Activated CD4-positive, alpha-beta T cell treated with anti-CD3 and anti-CD28 coated beads for 24 hours (primary cell): ENCODE results near the gene NEK7.
"Not testable (repeated sequence)": the region's sequence is repeated elsewhere in the genome, so short reads cannot be mapped to it uniquely, and the experiment has no call there.

Experiments used
- DNase-seq, 2 donors: peaks; one replicate each; pipeline ENCODE4 v3.0.0-alpha.2; 2020; ENCODE audit warnings: low read depth in 2 of 2

NEK7 gene

DNA sequence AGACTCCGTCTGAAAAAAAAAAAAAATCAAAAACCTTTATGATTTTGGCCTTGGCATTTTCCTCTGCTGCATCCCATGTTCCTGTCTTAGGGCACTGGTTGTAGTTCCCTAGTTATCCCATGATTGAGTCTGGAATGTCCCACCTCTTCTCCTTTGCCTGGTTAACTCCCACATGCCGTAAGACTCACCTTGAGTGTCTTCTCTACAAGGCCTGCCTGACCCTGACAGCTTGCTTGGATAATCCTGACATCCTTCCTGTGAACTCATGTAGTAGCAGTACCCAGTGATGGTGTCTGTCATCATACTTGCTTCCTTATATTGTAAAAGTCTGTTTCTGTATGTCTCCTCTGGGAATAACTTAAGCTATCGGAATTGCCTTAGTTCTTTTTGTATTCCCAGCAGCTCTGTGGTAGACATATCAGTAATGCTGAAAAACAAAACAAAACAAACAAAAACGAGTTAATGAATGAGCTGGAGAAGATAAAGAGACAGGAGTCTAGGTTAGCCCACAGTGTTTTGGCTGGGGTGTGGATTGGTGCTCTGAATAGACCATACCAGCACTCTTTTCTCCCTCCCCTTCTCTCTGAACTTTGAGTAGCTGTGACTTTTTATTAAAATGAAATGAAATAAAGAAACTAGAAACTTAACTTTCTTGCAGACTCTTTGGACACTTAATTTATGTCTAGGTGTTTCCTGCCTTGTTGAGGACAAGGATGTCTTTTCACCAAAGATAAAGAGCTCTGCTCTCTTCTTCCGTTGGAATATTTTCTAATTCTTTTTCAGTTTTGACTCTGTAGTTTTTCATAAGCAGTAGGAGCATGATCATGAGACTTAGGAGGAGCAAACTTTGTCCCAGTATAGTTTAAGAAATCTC lies 15.1 kb downstream of the NEK7 start:
- no peak for DNase-seq

DNA sequence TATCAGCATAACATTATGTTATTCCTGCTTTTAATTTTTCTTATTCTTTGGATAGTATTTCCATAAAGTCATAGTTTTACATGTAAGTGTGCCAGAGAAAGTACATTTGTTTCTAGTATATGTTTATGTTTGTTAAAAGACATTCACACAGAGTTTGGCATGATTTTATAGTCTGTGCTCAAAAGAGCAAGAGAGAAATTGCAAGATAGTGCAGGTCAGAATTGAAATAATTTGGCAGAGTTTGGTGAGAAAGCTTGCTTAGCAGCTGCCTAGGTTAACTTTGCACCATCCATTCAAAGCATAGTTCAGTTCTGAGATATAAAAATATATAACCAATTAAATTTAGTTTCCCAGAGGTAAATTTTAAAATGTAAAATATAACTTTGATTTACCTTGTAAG lies 17.0 kb downstream of the NEK7 start:
- no peak for DNase-seq

DNA sequence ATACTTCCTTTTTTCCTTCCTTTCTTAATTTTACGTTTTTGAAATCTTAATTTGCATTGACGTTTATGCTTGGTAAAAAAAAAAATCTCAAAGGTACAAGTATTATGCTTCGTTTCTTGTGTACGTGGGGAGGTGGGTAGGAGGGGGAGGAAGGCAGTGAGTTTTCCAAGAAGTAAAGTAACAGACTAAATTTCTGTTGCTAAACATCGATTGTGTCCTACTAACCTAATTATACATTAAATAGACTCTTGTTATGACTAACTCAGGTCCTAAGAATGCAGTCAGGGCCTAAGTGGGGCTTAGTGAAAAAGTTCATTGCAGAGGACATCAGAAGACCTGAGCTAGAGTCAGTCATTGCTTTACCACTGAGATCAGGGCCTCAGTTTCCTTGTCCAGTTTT lies 17.5 kb downstream of the NEK7 start:
- DNase-seq, result no peak

DNA sequence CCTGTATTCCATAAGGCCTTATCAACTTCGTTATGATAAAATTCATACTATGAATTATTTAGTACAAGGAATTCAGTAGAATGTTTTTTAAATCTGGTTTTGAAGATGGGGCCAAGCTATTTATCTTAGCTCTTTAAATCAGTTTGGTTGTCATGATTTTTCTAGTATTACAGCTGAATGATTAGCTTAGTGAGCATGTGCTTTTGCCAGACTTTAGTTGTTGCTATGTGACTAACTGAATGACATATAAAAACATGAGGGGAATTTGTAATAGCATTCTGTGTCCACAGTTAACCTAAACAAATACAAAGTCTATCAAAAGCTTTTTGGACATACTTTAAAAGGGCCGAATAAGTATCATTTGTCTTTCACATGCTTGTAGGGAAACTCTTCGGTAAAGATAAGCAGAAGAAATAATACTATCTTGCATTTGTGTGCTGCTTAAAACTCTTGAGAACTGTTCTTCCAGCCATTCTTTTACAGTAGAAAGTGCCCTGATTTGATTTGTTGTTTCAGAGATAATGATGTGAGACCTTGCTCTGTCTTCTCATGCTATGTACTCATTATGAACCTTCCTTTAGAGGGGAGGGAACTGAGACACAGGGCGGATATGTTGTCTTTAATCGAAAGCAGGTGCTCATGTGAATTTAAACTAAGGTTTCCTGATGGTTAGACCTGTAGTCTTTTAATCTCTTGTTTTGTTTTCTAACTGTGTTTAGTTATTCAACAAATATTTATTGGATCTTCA lies 18.8 kb downstream of the NEK7 start:
- no peak for DNase-seq

DNA sequence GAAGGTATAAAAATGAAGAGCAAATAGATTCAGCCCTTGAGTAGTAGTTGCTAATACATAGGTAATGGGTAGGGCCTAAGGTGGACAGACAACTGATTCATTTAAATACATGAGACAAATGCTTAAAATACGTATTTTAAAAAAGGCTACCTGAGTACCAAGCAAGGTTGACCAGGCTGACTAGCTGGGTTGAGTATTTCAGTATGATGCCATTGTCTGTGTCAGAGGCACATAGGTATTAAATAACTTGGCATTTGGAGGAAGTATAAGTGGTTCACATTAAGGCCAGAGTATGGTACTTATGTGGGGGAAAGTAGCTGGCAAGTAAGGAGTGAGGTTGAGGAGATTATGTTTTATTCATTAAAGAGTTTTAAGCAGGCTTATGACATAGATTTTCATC lies 19.4 kb downstream of the NEK7 start:
- DNase-seq, result no peak

DNA sequence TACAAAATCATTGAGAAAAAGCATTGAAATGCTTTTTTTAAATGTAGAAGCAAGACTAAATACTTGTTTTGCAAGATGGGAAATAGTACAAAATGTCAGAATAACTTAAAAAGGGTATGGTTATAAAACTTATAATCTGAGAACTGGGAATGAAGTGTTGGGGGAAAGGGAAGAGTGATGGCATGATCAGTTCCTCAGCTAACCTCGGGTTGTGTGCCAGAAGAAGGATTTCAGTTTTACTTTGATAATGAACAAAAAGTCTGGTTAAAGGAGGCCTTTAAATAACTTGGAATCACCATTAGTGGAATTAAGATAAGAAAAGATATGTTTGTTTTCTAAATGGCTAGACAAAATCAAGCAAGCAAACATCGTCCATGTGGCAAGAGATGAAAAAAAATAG lies 20.7 kb downstream of the NEK7 start:
- no peak for DNase-seq

DNA sequence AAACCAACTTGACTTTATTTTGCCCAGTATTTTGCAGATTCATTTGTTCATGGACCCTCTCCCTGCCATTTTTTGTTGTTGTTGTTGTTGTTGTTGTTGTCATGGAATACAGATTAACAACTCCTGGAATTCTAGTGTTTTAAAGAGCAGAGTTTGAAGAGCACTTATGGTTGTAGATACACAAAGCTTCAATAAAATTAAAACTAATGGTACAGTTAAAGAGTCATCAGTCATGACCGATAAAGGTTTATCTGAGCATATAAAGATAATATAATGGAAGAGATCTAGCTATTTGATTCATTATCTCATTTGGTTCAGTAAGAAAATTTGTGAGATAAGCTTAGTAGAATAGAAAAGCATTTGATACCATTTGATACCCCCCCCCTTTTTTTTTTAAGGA lies 21.8 kb downstream of the NEK7 start:
- no peak for DNase-seq

GRCh38 chr1:198179556-198179981 lies 22.8 kb downstream of the NEK7 start:
- no peak for DNase-seq

DNA sequence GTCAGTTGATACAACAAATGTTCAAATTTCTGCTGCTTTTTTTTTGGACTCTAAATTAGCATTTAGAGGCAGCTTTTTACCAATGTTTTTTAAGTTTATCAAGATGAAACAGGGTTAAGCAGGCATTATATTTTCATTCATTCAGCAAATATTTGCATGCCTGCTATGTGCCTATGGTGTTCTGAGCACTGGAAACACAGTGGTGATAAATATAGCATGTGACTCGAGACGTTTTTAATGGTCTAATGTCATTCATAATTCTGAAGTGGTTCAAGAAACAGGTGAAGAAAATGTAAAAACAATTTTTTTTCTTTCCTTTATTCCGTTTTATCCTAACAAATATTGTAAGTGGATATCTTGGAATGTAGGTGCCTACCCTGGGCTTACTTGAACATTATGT lies 26.8 kb downstream of the NEK7 start:
- no peak for DNase-seq

- no peak for DNase-seq
Observed at GRCh38 chr1:198184516-198184915, 27.7 kb downstream of the NEK7 start.

- no peak for DNase-seq
Observed at GRCh38 chr1:198185146-198185545, 28.3 kb downstream of the NEK7 start.

- DNase-seq, result no peak
Observed at GRCh38 chr1:198185759-198186158, 29.0 kb downstream of the NEK7 start.

DNA sequence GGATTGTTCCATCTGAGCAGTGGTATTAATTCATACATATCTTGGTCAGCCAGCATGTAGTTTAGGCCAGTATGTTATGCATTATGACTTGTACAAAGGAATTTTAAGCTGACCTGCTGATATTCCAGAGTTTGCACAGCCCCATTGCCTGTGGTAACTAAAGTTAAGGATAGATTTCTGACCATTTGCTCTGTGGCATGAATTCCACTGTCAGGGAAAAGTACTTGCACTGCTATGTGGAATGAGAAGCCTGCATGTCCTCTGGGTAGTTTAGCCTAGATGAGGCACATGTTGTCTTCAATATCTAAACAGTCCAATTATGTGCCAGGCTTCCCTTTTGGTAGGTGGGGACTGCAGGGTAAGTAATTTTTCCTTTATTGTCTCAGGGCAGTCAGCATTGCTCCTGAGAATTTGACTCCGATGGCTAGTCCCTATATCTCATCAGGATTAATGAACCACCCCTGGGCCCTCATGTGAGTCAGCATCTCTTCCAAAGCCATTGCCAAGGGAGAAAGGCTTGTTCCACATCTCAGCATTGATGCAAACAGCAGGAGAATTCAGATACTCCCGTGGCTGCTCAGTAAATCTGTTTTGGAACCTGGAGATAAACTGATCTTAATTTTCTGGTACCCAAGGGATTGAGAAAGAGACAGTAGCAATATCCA lies 30.2 kb downstream of the NEK7 start:
- no peak for DNase-seq

DNA sequence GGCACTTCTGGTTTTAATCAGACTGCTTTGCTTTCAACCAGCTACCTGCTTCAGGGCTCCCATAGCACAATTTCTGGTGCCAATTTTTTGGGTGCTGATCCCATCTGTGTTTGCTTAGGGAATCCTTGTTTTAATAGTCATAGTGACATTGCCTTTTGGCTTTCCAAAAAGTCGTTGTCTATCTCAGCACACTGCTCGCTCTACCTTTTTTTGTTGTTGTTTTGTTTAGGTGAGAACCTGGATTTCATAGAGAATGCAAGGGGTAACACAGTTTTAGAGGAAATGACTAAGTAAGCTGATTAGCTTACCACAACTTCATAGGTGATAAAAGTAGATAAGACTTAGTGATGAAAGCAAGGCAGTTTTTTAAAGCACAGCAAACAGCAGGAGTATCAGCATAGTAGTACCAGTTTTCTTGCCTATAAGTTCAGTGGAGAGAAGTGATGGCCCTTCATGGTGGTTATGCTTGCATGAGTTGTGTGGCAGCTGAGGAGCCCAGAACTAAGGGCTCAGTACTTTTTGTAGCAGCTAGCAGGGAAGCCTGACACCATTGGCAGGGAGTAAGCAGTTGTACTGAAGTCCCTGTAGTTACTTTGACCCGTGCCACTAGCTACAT lies 31.3 kb downstream of the NEK7 start:
- DNase-seq, result no peak

- no peak for DNase-seq
Observed at GRCh38 chr1:198191117-198191516, 34.3 kb downstream of the NEK7 start.

GRCh38 chr1:198193871-198194270 lies 37.1 kb downstream of the NEK7 start:
- not testable (repeated sequence) for DNase-seq

DNA sequence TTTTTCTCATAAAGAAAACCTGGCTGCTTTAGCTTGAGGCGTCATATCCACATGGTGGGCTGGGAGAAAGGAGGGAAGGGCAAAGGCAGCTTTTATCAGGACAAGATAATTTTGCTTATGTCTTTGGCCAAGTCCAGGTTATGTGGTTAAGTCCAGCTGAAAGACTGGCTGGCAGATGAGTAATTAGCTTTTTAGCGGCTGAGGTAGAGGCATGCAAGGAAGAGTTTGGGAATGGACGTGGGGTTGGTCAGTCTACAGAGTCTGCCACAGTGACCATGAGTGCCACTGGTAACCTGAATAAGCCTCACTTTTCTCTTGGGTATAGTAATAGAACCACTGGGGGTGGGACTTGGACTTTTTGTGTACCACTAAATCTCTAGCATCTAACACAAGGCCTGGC lies 39.8 kb downstream of the NEK7 start:
- no peak for DNase-seq

DNA sequence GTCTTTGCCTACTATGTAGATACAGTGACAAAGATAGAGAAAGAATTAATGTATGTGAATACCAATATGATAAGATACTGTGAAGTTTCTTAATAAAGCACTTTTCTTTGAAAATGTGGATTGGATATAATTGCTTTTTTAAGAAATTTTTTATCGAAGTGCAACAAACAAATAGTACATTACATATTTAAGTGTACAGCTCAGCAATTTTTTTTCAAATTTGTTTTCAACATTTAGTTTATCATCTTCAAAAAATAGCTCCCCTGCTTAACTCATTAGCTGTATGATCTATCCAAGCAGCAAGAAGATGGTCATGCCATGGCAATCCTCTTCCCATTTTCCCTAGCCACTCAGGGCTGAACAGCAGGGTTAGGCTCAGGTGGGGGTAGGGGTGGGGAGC lies 40.5 kb downstream of the NEK7 start:
- DNase-seq, result no peak

DNA sequence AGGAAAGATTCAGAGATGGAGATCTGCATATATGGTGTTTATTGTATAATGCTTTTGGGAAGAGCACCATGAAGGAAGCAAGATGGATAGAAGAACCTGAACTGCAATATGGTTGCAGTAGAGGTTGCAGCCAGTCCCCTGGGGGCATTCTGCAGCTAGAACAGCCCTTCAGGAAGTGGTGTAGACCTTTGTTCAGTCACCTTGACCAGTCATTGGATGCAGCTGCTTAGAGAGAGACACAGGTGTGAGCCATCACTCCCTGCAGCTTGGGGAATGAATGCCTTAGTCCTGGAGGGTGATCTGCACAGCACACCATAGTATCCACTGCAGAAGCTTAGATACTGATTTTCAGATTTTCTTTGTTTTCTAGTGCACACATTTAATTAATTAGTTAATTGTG lies 42.3 kb downstream of the NEK7 start:
- no peak for DNase-seq

DNA sequence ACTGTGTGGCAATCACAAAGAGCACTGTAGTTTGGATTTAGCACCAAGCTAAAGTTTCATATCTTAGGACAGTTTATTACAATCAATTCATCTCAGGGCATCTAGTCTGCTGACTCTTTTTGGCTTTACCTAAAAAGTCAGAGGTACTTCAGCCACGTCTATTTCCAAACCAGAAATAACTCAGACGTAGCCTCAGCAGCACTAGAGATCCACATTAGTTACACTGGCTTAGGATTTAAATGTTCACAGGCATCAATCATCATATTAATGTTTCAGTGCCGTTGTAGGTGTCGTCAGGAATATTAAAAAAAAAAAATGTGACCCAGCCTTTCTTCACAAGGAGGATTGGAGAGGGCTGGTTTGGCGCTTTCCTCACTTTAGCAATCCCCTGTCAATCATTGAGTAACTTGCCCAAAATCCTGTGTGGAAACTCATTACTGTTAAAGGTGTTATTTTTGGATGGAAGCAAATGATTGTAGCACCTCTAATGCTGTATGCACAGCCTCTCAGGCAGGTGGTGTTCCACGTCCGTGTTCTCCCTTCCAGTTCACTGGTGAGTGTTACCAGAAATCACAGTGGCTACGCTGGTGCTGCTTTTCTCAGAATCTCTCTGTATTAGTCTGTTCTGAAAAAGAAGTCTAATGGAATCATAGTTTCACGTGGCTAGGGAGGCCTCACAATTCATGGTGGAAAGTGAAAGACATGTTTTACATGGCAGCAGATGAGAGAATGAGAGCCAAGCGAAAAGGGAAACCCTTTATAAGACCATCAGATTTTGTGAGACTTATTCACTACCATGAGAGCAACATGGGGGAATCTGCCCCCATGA lies 45.4 kb downstream of the NEK7 start:
- peak; percentile 20 to 22 for DNase-seq

- DNase-seq, result no peak
Observed at GRCh38 chr1:198203434-198203833, 46.6 kb downstream of the NEK7 start.
